ENCODE measurements around the gene PTK6. TPM values are rescaled to one million over a fixed set of nuclear protein-coding genes. Genes with fewer than 3 reads are reported as not detected.
"Not testable (repeated sequence)": the region's sequence is repeated elsewhere in the genome, so short reads cannot be mapped to it uniquely, and the experiment has no call there.

Gene PTK6
- total RNA-seq, 1 donor from 2014 or later: 0.13 TPM

DNA sequence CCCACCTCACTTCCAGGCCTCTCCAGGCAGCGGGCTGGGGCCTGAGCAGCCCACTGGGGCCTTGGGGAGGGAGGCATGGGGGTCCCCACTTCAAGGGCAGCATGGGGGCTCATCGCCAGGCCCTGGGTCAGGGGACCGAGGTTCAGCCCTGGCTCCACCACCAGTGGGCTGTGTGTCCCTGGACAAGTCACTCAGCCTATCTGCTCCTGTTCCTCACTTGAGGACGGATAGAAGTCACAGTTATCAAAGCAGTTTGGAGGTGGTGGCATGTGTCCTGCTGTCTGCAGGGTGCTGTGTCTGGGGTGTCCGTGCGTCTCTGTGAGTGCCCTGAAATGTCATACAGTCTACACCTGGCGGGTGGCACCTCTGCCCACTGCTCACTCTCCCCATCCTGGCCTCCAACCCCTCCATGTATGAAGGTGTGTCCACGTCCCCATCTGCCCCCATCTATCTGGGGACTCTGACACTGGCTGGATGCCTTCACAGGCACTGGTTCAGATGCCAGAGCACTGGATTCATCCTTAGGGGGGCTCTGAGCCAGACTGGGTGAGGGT is 41.9 kb downstream of the PTK6 start:
- no peak for DNase-seq (ENCODE audit: low read depth, low spot score)

DNA sequence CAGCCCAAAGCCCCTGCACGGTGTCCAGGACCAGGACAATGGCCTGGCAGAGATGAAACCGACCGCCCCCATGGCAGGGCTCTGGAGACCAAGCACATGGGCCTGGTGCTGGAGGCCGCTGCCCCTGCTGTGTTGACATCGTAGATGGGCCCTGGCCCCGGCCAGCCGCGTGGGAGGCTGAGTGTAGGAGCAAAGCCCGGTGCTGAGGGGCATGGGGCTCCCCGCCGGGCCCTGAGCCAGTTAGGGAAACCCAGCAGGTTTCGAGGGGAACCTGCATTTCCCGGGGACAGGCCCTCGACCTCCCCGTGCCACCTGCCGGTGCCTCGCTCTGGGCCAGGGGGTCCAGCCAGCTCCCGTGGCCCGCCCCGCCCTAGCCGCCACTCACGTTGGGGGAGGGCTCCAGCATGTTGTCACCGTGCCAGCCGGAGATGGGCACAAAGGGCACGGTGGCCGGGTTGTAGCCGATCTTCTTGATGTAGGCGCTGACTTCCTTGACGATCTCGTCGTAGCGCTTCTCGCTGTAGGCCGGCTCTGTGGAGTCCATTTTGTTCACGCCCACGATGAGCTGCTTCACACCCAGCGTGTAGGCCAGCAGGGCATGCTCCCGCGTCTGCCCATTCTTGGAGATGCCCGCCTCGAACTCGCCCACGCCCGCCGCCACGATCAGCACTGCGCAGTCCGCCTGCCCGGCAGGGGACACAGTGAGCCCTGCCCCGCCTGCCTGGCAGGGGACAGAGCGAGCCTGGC is 42.6 kb downstream of the PTK6 start:
- DNase-seq (ENCODE audit: low read depth, low spot score): no peak

DNA sequence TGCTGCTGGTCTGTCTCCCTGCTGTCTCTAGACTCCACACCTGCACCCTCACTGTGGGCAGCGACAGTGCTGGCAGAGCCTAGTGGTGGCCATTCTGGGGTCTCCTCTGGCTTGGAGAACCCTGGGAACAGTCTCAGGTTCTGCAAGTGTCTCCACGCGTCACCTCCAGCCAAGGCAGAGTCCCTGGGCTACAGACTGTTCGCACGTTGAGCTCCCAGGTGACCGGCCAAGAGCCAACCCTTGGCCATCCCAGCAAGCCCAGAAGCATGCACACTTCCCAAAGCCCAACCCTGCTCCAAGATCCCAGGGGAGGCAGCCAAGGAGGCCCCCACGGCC is 43.1 kb downstream of the PTK6 start:
- no peak for DNase-seq (ENCODE audit: low read depth, low spot score)

DNA sequence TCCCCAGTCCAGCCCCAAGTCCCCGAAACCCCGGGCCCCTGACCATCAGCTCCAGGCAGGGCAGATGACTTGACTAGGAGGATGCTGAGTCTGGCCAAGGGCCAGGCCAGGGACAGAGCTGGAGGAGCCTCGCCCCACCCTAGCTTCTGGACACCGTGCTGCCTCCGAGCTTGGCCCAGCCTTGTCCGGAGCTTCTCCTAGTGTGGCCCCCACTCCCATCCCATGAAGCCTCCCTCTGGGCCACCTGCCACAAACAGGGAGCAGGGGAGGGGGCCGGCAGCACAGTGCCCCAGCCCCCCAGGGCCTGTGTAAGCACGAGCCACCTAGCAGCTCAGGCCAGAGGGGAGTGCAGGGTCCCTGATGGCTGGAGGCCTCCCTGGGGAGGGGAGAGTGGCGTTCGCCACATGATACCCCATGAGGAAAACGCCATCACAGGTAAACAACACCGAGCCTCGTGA is 43.6 kb downstream of the PTK6 start:
- no peak for DNase-seq (ENCODE audit: low read depth, low spot score)

DNA sequence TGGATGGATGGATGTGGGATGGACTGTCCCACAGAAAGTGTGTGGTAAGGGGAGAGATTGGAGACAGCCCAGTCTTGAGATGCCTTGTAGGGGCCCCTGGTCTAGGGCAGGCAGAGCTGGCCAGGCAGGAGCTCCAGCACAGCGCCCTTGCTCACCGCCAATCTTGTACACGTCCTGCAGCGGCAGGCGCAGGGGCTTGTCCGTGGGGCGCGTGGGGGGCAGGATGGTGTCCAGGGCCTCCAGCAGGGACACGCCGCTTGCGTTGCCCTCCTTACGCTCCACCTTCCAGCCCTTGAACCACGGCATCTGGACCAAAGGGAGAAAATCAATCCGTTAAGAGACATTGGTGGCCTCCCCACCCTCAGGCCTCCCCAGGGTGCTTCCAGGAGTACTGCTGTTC is 44.2 kb downstream of the PTK6 start:
- DNase-seq (ENCODE audit: low read depth, low spot score): no peak

DNA sequence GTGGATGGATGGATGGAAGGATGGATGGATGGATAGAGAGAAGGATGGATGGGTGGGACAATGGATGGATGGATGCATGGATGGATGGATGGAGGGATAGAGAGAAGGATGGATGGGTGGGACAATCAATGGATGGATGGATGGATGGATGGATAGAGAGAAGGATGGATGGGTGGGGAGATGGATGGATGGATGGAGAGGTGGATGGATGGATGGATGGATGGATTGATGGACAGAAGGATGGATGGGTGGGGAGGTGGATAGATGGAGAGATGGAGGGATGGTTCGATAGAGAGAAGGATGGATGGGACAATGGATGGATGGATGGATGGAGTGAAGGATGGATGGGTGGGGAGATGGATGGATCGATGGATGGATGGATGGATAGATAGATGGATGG is 44.7 kb downstream of the PTK6 start:
- DNase-seq (ENCODE audit: low read depth, low spot score): no peak

DNA sequence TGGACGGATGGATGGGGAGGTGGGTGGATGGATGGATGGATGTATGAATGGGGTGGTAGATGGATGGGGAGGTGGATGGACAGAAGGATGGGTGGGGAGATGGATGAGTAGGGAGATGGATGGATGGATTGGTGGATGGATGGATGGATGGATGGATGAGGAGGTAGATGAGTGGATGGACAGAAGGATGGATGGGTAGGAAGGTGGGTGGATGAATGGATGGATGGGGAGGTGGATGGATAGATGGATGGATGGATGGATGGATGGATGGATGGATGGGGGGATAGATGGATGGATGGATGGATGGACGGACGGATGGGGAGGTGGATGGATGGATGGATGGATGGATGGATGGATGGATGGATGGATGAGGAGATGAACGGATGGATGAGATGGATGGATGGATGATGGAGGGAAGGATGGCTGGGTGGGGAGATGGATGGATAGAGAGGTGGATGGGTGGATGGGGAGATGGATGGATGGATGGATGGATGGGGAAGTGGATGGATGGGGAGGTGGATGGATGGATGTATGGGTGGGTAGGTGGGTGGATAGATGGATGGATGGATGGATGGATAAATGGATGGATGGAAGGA is 45.4 kb downstream of the PTK6 start:
- DNase-seq (ENCODE audit: low read depth, low spot score): no peak

DNA sequence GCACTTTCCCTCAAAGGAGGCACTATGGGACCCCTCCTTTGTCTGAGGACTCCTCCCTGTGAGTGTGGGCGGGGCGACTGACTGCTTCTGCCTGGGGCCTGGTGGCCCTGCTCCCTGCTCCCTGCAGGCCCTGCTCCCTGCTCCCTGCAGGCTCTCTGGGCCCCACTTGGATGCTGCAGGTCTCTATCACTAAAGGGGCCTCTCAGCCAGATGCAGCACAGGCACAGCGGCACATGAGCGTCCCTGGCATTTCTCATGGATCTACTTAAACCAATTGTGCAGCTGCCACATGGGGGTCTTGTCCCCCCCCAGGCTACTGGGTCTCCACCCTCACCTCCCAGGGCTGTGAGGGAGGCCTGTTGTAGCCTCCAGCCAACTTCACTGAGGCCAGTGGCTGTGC is 46.1 kb downstream of the PTK6 start:
- no peak for DNase-seq (ENCODE audit: low read depth, low spot score)

DNA sequence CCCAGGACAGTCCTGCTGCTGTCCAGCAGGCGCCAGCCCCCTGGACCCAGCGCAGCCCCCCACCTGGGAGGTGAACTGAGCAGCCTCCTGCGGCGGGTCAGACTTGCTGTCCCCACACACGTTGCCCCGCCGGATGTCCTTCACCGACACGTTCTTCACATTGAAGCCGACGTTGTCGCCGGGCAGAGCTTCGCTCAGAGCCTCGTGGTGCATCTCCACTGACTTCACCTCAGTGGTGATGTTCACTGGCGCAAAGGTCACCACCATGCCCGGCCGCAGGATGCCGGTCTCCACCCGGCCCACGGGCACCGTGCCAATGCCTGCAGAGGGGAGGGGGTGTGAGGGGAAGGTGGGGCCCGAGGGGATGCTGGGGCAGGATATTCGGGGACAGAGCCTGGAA is 46.8 kb downstream of the PTK6 start:
- no peak for DNase-seq (ENCODE audit: low read depth, low spot score)

DNA sequence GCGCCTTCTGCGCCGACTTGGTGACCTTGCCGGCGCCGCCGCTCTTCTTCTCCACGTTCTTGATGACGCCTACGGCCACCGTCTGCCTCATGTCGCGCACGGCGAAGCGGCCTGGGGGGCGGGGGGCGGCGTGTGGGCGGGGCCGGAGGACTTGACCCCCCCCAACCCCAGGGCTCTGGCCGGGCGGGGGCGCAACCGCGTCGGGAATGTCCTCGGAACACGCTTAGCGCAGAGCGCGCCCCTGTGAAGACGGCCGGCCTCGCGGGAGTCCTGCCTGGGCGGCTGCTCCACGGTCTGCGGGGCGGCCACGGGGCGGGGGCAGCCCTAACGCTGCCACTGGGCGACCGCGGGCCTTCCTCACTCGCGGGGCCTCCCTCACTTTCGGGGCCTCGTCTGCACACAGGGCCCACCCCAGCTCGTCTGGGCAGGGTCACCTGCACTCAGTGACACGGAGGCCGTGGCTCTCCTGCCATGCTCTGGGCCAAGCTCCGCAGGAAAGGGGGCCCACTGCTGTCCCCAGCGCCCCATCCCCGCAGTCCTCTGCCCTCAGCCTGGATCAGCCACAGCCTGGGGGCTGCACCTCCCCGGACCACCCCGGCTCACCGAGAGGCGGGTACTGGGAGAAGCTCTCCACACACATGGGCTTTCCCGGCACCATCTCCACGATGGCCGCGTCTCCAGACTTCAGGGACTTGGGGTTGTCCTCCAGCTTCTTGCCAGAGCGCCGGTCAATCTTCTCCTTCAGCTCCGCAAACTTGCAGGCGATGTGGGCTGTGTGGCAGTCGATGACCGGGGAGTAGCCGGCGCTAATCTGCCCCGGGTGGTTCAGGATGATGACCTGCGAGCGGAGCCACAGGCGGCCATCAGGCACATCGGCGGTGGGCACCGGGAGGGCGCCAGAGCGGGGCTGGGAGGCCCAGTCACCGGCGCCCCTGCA is 48.6 kb downstream of the PTK6 start:
- no peak for DNase-seq (ENCODE audit: low read depth, low spot score)

DNA sequence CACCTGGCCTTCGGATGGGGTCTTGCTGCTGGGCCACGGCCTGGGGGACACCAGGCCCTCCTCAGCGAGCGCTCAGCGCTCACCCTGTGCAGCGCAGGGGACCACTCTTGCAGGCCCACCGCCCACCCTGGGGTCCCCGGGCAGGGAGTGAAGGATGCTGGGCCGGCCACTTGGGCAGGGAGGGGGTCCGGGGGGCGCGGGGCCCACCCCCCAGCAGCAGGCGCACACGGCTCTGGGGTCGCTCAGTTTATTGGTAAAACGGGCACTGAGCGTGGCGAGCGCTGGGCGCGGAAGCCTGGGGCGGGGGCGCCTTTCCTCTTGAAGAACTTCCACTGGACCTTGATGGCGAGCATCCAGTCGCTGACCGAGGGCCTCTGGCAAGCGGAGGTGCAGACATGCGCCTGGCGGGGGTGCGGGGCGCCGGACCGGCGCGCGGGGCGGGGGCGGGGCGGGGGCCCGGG is 49.4 kb downstream of the PTK6 start:
- DNase-seq (ENCODE audit: low read depth, low spot score): no peak

DNA sequence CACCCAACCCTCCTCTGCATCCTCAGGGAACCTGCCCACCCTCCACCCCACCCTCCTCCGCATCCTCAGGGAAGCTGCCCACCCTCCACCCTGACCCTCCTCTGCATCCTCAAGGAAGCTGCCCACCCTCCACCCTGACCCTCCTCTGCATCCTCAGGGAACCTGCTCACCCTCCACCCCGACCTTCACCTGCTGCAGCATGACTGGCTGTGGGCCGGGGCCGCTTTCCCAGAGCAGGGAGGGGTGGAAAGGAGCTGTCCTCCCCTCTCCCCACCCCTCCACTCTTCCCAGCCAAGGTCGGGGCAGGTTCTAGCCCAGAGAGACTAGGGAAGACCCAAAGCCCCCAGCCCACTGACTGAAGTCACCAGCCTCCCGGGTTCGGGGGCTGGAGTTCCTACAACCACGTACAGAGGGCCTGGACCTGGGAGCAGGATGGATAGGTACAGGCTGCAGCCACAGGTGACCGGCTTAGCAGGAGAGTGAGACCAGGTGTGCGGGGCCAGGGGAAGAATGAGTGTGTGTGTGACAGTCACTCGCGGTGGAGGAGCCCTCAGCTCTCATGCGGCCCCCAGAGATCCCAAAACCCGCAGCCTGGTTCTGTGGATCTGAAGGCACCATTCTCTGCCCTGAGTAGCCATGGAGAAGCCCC is 49.9 kb downstream of the PTK6 start:
- no peak for DNase-seq (ENCODE audit: low read depth, low spot score)

DNA sequence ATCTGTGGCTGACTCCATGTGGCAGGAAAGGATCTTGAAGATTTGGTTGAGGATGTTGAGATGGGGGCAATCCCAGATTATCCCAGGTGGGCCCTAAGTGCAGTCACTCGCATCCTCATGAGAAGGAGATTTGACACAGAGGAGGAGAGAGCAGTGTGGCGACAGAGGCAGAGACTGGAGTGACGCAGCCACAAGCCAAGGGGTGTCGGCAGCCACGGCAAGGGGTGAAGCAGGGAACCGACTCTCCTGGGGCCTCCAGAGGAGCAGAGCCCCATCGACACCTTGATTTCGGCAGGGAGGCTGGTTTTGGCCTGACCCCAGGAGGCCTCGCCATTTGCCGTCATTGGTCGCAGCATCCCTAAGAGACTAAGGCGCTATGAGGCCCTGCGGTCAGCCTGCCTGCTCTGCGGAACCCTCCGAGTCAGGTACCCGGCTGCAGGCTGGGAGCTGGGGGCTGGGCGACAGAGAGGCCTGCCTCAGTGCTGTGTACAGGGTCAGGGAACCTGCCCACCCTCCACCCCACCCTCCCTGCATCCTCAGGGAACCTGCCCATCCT is 50.8 kb downstream of the PTK6 start:
- DNase-seq (ENCODE audit: low read depth, low spot score): no peak

DNA sequence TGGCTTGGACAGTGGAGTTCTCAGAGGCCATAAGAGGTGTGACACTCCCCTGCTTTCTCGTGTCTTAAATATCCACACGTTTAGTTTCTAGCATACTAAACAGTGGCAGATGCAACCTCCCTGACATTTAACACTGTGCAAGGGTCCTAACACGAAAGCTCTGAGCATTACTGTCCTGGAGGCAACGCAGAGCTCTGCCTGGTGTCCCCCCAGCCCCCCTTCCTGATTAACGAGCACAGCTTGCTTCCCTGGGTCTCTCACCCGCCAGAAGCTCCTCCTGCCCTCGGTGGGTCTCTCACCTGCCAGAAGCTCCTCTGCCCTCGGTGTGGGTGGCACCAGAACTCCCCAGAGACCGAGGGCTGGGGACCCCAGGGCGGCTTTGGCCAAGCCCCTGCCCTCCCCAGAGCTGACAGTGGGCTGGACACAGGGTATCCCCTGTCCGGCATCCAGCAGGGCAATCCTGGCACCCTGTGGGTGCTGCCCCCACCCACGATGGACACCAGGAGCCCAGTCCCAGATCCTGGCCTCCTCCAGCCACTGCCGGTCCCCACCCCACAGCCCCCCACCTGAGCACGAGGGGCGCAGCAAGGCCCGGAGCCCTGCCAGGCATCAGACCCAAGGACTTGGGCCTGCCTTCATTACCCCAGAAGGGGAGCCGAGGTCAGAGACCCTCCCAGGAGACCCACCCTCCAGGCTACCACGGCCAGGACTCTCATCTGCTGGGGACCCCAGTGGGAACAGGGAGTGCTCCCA is 52.3 kb downstream of the PTK6 start:
- no peak for DNase-seq (ENCODE audit: low read depth, low spot score)

DNA sequence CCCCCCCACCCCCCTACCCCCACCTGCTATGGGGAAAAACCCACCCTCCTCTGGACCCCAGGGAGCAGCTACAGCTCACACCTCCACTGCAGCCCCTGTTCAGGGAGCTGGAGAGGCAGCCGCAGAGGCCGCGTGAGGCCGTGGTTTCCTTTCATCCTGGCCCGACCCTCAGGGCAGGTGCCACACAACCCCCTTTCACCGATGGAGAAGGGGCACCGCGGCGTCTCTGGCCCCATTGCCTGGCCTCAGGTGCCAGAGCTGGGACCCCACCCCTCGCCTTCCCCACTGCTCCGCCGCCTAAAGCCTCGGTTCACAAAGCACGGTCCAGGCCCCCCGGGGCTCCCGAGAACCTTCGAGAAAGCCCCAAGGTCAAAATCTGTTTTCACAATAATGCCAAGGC is 52.9 kb downstream of the PTK6 start:
- no peak for DNase-seq (ENCODE audit: low read depth, low spot score)

DNA sequence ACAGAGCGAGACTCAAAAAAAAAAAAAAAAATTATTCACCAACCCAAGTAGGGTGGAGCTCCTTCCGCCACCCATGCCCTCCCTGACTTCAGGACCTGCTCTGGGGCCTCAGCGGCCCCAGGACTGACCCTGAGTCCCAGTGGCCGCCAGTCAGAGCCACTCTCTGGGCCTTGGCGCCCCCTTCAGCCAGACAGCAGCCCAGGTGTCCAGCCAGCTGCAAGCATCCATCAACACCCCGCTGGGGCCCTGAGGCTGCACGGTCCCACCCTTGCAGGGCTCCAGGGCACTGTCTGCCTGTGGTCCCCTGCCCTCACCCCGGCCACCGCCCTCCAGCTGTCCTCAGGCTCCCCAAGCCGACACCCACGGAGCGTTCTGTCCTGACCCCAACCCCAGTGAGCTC is 53.3 kb downstream of the PTK6 start:
- no peak for DNase-seq (ENCODE audit: low read depth, low spot score)

DNA sequence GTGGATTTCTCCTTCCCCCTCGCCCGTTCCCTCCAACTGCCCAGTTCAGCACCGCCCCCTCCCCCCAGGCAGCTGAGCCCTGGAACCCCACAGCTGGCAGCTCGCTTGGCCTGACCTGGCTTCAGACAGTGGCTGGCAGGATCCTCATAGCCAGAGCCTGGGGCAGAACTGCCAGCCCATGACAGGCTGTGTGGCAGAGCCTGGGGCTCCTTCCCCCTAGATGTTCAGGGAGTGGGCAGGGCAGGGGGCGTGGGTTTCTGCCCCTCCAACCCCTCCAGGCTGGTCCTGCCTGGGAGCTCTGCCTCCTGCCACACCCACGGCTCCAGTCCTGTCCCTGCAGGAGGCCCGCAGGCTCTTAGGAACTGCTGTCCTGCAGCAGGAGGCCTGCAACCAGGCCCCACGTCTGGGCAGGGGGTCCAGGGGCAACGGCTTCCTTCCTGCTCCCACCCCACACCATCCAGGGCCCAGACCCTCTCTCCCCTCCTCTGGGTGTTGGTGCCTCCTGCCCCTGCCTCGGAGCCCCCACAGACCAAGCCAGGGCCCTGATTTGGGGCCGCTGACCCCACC is 55.1 kb downstream of the PTK6 start:
- DNase-seq (ENCODE audit: low read depth, low spot score): no peak

DNA sequence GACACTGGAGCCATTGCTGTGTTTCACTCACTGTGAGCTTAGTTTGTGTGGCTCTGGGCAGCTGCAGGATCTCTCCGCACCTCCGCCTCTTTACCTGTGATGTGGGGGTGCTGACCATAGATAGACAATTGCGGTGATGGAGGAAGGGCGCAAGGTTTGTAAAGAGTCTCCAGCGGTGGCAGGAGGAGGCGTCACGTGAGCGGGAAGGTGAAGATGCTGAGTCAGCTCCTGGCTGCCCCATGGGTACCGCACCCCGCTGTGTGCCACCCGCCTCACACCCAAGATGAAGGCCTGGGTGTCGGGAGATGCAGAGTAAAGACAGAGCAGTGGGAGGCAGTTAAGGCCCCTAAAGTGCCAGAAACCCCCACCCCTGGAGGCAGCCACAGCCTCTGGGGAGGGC is 55.7 kb downstream of the PTK6 start:
- DNase-seq (ENCODE audit: low read depth, low spot score): no peak

DNA sequence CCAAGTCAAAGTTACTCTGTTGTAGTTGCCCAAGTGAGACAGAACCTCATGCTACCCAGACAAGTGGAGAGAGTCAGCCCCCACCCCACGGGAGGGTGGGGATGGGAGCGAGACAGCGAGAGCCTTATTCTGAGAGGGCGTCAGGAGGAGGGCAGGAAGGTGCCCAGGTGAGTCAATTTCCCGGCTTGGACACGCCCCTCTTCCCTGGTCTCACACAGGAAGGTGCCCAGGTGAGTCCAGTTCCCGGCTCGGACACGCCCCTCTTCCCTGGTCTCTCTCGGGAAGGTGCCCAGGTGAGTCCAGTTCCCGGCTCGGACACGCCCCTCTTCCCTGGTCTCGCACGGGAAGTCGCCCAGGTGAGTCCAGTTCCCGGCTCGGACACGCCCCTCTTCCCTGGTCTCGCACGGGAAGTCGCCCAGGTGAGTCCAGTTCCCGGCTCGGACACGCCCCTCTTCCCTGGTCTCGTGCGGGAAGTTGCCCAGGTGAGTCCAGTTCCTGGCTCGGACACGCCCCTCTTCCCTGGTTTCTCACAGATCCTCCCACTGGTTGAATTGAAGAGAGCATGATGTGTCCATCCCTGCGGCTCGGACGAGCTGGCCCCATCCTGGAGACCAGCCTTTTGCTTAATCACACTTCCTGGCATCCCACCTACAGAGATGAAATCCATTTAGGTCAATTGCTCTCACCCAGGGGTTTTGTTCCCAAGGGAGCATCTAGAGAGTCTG is 57.3 kb downstream of the PTK6 start:
- not testable (repeated sequence) for DNase-seq (ENCODE audit: low read depth, low spot score)
